SK-N-SH (cell line): Measurements from ENCODE around the gene SHKBP1.
"Not testable (repeated sequence)": the region's sequence is repeated elsewhere in the genome, so short reads cannot be mapped to it uniquely, and the experiment has no call there.

Source experiments
- CTCF ChIP-seq: fragments of 200-600 bp; sonication (generic); IDR thresholded peaks from 2 replicates; pipeline ENCODE4 v1.6.1; 2017; ENCODE audit warnings: antibody characterized with exemption, mild to moderate bottlenecking, moderate library complexity
- EP300 ChIP-seq, 2 experiments: IDR thresholded peaks; 2 replicates each; pipeline versions ENCODE4 v1.4.0 to v1.6.1; 2012; ENCODE audit warnings: borderline replicate concordance in 1 of 2, low read depth in 1 of 2, low read length in 1 of 2
- IRF3 ChIP-seq: fragments of 150-350 bp; IDR thresholded peaks from 2 replicates; pipeline ENCODE4 v1.6.1; 2016; ENCODE audit warnings: mild to moderate bottlenecking, low read depth, low read length
- NRF1 ChIP-seq: IDR thresholded peaks from 2 replicates; pipeline ENCODE4 v1.6.1; 2012; ENCODE audit warnings: low read depth, mild to moderate bottlenecking, low read length
- POLR2AphosphoS5 ChIP-seq: IDR thresholded peaks from 2 replicates; pipeline ENCODE4 v1.6.1; 2012; ENCODE audit warnings: low read depth, low read length
- RAD21 ChIP-seq: IDR thresholded peaks from 2 replicates; pipeline ENCODE4 v1.6.1; 2012; ENCODE audit warnings: mild to moderate bottlenecking, low read length
- RFX5 ChIP-seq: IDR thresholded peaks from 2 replicates; pipeline ENCODE4 v1.6.1; 2012; ENCODE audit warnings: mild to moderate bottlenecking, improper control_type of control experiment, low read length
- RXRA ChIP-seq: IDR thresholded peaks from 2 replicates; pipeline ENCODE4 v1.4.0; 2012; ENCODE audit warnings: low read depth, mild to moderate bottlenecking, borderline replicate concordance
- USF2 ChIP-seq: fragments of 150-350 bp; IDR thresholded peaks from 2 replicates; pipeline ENCODE4 v1.6.1; 2017; ENCODE audit warnings: antibody characterized with exemption, low read length, low read depth, borderline replicate concordance
- TF ChIP-seq, protein P1 (sequence below): IDR thresholded peaks from 2 replicates; pipeline ENCODE4 v1.6.1; 2012; ENCODE audit warnings: mild to moderate bottlenecking, low read depth, low read length, moderate library complexity

DNA sequence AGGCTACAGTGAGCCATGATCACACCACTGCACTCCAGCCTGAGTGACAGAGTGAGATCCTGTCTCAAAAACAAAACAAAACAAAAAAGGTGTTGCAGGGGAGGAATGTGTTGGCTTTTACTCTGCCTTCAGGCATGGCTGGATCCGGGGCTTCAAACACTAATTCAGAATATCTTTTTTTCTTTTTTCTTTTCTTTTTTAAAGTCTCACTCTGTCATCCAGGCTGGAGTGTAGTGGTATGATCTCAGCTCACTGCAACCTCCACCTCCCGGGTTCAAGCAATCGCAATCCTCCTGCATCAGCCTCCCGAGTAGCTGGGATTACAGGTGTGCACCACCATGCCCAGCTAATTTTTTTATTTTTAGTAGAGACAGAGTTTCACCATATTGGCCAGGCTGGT, 15.1 kb downstream of the SHKBP1 start:
- not testable (repeated sequence) for TF ChIP-seq POLR2AphosphoS5; EP300 (IDR thresholded peaks at IDR 0.05; ENCODE audit: borderline replicate concordance in 1 of 2, low read depth in 1 of 2, low read length in 1 of 2); CTCF; IRF3; USF2; NRF1; RAD21; RXRA; RFX5
- TF ChIP-seq, protein P1, sequence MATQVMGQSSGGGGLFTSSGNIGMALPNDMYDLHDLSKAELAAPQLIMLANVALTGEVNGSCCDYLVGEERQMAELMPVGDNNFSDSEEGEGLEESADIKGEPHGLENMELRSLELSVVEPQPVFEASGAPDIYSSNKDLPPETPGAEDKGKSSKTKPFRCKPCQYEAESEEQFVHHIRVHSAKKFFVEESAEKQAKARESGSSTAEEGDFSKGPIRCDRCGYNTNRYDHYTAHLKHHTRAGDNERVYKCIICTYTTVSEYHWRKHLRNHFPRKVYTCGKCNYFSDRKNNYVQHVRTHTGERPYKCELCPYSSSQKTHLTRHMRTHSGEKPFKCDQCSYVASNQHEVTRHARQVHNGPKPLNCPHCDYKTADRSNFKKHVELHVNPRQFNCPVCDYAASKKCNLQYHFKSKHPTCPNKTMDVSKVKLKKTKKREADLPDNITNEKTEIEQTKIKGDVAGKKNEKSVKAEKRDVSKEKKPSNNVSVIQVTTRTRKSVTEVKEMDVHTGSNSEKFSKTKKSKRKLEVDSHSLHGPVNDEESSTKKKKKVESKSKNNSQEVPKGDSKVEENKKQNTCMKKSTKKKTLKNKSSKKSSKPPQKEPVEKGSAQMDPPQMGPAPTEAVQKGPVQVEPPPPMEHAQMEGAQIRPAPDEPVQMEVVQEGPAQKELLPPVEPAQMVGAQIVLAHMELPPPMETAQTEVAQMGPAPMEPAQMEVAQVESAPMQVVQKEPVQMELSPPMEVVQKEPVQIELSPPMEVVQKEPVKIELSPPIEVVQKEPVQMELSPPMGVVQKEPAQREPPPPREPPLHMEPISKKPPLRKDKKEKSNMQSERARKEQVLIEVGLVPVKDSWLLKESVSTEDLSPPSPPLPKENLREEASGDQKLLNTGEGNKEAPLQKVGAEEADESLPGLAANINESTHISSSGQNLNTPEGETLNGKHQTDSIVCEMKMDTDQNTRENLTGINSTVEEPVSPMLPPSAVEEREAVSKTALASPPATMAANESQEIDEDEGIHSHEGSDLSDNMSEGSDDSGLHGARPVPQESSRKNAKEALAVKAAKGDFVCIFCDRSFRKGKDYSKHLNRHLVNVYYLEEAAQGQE = not testable (repeated sequence)
